ENCODE results near the gene ANKRD52.
"Not testable (repeated sequence)": the region's sequence is repeated elsewhere in the genome, so short reads cannot be mapped to it uniquely, and the experiment has no call there.

The ANKRD52 gene

GRCh38 chr12:56280849-56281248 lies 22.7 kb upstream of the ANKRD52 start:
- intact Hi-C loops (cut with DNase I), result no loop called here
- DNase-seq, result no peak

GRCh38 chr12:56278905-56279304 lies 20.7 kb upstream of the ANKRD52 start:
- DNase-seq, result no peak
- intact Hi-C loops (cut with DNase I), result no loop called here

GRCh38 chr12:56274299-56274698 lies 16.1 kb upstream of the ANKRD52 start:
- DNase-seq, result no peak
- intact Hi-C loops (cut with DNase I), result no loop called here

GRCh38 chr12:56272468-56272867 lies 14.3 kb upstream of the ANKRD52 start:
- intact Hi-C loops (cut with DNase I); DNase-seq: not testable (repeated sequence)

GRCh38 chr12:56271031-56271430 lies 12.8 kb upstream of the ANKRD52 start:
- DNase-seq, result peak in 1 of 42 donors; percentile 5
- intact Hi-C loops (cut with DNase I), result no loop called here

GRCh38 chr12:56267443-56268071 lies 9.4 kb upstream of the ANKRD52 start:
- intact Hi-C loops (cut with DNase I), result loop anchor here (10.0 kb wide), 1 partner anchor 73 kb away; no protein-coding TSS in a partner anchor
- peak in 6 of 42 donors; percentile 9 to 55 (median 26) for DNase-seq

- intact Hi-C loops (cut with DNase I), result loop anchor here (10.0 kb wide), 1 partner anchor 72 kb away; no protein-coding TSS in a partner anchor
- DNase-seq, result peak; percentile 81 to 96 (median 90)
Observed at GRCh38 chr12:56266693-56267442, 8.7 kb upstream of the ANKRD52 start, which contains the start of gene COQ10A. Gene COQ10A, plus strand, starts transcription at chr12:56266942. Its CDS starts 177 bp downstream, at chr12:56267119.

GRCh38 chr12:56266068-56266692 lies 8.0 kb upstream of the ANKRD52 start:
- intact Hi-C loops (cut with DNase I), result loop anchor here (10.0 kb wide), 1 partner anchor 71 kb away; no protein-coding TSS in a partner anchor
- peak in 1 of 42 donors; percentile 17 for DNase-seq

GRCh38 chr12:56262955-56263354 lies 4.8 kb upstream of the ANKRD52 start:
- intact Hi-C loops (cut with DNase I), result loop anchor here (10.0 kb wide), 1 partner anchor 68 kb away; no protein-coding TSS in a partner anchor
- DNase-seq, result not testable (repeated sequence)

GRCh38 chr12:56261503-56262232 lies 3.5 kb upstream of the ANKRD52 start:
- intact Hi-C loops (cut with DNase I), result loop anchor here (10.0 kb wide), 1 partner anchor 67 kb away; no protein-coding TSS in a partner anchor
- no peak for DNase-seq

- no peak for DNase-seq
- intact Hi-C loops (cut with DNase I), result loop anchor here (10.0 kb wide), 1 partner anchor 66 kb away; no protein-coding TSS in a partner anchor
Observed at GRCh38 chr12:56260921-56261320, 2.7 kb upstream of the ANKRD52 start.

GRCh38 chr12:56260380-56260779 lies 2.2 kb upstream of the ANKRD52 start:
- no peak for DNase-seq
- intact Hi-C loops (cut with DNase I), result loop anchor here (10.0 kb wide), 1 partner anchor 66 kb away; no protein-coding TSS in a partner anchor

- no peak for DNase-seq
- intact Hi-C loops (cut with DNase I), result loop anchor here (5.0 kb wide), 2 partner anchors 37 to 38 kb away; partner anchors contain the start of genes NABP2 and RNF41
Observed at GRCh38 chr12:56258820-56259183, 618 bp upstream of the ANKRD52 start.

GRCh38 chr12:56257491-56258067 lies 605 bp downstream of the ANKRD52 start:
- DNase-seq, result peak in 34 of 42 donors; percentile 5 to 69 (median 39)
- intact Hi-C loops (cut with DNase I), result loop anchor here (5.0 kb wide), 2 partner anchors 35 to 40 kb away; partner anchors contain the start of genes NABP2 and RNF41

GRCh38 chr12:56257071-56257470 lies 1.1 kb downstream of the ANKRD52 start:
- peak in 29 of 42 donors; percentile 12 to 73 (median 35) for DNase-seq
- intact Hi-C loops (cut with DNase I), result loop anchor here (5.0 kb wide), 2 partner anchors 35 to 40 kb away; partner anchors contain the start of genes NABP2 and RNF41

- DNase-seq, result peak in 3 of 42 donors; percentile 12 to 52 (median 40)
- intact Hi-C loops (cut with DNase I), result loop anchor here (5.0 kb wide), 2 partner anchors 34 to 41 kb away; partner anchors contain the start of genes NABP2 and RNF41
Observed at GRCh38 chr12:56256326-56256960, 1.7 kb downstream of the ANKRD52 start.

GRCh38 chr12:56255671-56256070 lies 2.5 kb downstream of the ANKRD52 start:
- intact Hi-C loops (cut with DNase I), result loop anchor here (5.0 kb wide), 2 partner anchors 33 to 42 kb away; partner anchors contain the start of genes NABP2 and RNF41
- DNase-seq, result no peak
